Measurements from ENCODE around the gene PCCA.

- TF ChIP-seq CTCF (IDR thresholded peaks at IDR 0.05): no peak
- TF ChIP-seq SMC3 (IDR thresholded peaks at IDR 0.05): no peak
- no peak for TF ChIP-seq CHD4 (IDR thresholded peaks at IDR 0.05; ENCODE audit: borderline replicate concordance)
- TF ChIP-seq REST (IDR thresholded peaks at IDR 0.05): no peak
- TF ChIP-seq, protein P1, sequence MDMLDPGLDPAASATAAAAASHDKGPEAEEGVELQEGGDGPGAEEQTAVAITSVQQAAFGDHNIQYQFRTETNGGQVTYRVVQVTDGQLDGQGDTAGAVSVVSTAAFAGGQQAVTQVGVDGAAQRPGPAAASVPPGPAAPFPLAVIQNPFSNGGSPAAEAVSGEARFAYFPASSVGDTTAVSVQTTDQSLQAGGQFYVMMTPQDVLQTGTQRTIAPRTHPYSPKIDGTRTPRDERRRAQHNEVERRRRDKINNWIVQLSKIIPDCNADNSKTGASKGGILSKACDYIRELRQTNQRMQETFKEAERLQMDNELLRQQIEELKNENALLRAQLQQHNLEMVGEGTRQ (IDR thresholded peaks at IDR 0.05): no peak
- TF ChIP-seq ESRRA (IDR thresholded peaks at IDR 0.05; ENCODE audit: borderline replicate concordance, low read length): no peak
- TF ChIP-seq POLR2A (IDR thresholded peaks at IDR 0.05; ENCODE audit: low read length): no peak
- no peak for TF ChIP-seq PHF8 (IDR thresholded peaks at IDR 0.05; ENCODE audit: borderline replicate concordance, low read depth)
Observed at GRCh38 chr13:100197116-100197515, 108.2 kb downstream of the PCCA start.

Measured in A549 (cell line).